Measurements from ENCODE around the gene AR.
"Not testable (repeated sequence)": the region's sequence is repeated elsewhere in the genome, so short reads cannot be mapped to it uniquely, and the experiment has no call there.

The AR gene

DNA sequence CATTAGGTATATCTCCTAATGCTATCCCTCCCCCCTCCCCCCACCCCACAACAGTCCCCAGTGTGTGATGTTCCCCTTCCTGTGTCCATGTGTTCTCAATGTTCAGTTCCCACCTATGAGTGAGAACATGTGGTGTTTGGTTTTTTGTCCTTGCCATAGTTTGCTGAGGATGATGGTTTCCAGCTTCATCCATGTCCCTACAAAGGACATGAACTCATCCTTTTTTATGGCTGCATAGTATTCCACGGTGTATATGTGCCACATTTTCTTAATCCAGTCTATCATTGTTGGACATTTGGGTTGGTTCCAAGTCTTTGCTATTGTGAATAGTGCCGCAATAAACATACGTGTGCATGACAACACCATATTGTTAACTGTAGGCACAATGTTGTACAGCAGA is 93.5 kb downstream of the AR start:
- DNase-seq = not testable (repeated sequence)

DNA sequence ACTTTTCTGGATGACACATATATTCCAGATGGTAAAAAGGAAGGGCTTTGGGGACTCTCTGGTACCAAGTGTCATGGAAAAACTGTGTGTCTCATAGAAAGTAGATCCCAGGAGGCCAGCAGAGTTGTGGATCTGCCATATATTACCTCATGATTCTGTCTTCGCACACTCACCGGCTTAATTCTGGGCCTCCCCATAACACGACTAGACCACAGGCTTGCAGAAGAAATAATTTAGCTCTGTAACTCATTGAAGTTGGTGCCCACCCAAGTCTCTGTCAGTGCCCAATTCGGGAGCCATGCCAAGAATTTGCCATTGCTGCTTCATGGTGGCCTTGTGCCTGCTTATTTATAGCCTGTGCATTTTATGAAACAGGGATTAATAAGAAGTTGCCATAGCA is 104.5 kb downstream of the AR start:
- no peak for DNase-seq

DNA sequence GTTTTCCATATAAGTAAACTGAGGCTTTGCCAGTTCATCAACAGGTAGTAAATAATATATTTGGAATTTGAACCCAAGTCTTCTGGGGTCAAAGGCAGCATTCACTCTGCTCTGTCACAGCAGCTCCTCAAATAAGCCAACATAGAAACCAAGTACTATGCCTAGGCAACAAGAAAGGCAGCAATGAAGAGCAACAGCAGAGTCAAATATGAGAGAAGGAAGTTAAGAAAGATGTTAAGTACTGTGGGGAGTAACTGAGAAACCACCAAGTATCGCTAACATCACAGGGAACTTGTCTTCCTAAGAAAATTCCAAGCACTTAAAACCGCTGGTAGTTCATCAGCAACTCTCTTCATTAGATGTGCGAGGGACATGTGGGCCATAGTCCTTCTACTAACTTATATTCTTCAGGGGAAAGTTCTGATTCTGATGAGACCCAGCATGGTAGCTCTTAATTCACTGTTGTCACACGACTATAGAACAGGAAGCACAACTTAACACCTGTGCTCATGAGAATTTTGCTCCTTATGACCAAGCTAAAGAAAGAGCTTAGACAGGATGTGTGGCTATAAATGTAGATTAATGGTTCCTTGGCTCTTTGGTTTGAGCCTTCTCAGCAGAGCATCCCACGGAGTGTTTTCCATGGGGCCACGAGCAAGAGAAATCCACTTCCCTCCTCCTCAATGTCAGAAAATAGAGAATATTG is 107.8 kb downstream of the AR start:
- no peak for DNase-seq

DNA sequence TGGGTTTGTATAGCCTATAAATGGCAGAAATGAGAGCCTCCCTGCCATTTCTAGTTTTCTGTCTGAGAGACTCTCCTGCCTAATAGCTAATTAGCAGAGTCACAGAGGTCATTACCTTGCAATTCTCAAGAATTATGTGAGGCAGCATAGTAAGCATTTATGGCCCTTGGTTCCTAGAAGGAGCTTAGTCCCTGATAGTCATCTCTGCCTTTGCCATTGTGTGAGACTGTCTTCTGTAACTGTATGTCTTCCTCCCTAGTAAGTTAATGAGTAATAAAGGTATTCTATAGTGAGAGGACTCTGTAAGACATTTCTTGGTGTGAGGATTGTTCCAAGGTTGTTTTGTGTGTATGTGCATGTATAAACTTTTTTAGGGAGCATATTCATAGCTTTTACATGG is 108.7 kb downstream of the AR start:
- DNase-seq = no peak

DNA sequence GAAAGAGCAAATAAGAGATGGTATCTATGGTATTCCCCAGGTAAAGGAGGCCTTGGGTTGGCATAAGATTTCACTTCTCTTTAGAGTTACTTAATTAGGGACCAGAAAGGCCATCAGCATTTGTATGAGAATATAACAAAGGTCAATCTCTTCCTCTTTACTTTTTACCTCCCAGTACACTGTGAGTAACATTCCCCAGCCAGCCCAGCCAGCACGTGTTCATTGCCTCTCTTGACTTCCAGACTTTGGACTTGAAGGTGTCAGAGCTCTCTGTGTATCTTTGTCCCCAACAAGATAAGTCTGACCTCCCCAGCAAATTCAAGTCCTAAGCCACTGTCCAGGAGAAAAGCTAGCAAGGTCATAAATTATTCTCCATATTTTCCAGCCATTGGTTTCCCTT is 110.5 kb downstream of the AR start:
- no peak for DNase-seq

DNA sequence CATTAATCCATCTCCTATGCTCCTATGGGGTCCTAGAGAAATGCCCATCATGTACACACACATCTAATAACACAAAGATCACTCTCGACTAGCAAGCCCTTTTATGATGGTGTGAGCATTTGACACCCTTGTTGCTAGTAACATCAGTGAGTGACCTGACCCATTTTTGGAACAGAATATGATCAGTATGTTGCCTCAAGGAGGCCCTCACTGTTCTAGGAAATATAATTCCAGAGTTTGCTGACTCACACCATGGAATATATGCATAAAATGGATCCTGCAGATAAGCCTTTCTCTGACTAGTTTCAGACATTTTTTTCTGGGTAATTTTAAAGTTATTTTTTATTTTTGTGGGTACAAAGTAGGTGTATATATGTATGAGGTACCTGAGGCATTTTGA is 121.8 kb downstream of the AR start:
- no peak for DNase-seq

DNA sequence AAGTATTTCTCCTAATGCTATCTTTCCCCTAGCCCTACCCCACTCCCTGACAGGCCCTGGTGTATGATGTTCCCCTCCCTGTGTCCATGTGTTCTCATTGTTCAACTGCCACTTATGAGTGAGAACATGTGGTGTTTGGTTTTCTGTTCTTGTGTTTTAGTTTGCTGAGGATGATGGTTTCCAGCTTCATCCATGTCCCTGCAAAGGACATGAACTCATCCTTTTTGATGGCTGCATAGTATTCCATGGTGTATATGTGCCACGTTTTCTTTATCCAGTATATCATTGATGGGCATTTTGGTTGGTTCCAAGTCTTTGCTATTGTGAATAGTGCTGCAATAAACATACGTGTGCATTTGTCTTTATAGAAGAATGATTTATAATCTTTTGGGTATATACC is 126.9 kb downstream of the AR start:
- not testable (repeated sequence) for DNase-seq

DNA sequence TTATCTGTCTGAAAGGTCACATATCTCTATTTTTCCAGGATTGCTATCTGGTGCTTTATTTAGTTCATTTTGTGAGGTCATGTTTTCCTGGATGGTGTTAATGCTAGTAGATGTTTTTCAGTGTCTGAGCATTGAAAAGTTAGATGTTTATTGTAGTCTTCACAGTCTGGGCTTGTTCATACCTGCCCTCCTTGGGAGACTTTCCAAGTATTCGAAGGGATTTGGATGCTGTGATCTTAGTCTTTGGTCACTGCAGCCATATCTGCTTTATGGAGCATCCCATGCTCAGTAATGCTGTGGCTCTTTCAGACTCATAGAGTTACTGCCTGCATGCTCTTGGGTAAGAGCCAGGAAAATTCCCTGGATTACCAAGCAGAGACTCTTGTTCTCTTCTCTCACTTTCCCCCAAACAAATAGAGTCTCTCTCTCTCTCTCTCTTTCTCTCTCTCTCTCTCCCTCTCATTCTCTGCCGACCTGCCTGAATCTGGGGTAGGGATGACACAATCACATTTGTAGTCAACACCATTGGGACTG is 130.0 kb downstream of the AR start:
- DNase-seq = no peak

DNA sequence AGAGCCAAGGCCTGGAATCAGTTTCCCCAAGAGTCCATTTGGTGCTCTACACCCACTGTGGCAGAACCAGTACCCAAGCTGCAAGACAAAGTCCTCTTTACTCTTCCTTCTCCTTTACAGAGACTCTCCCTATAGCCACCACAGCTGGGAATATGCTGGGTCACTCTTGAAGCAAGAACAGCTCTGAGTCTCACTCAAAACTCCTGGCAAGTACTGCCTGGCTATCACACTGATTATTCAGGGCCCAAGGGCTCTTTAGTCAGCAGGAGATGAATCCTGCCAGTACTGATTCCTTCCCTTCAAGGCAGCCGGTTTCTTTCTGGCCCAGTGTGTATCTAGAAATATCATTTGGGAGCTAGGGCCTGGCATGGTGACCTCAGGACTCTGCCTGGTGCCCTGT is 130.9 kb downstream of the AR start:
- no peak for DNase-seq

DNA sequence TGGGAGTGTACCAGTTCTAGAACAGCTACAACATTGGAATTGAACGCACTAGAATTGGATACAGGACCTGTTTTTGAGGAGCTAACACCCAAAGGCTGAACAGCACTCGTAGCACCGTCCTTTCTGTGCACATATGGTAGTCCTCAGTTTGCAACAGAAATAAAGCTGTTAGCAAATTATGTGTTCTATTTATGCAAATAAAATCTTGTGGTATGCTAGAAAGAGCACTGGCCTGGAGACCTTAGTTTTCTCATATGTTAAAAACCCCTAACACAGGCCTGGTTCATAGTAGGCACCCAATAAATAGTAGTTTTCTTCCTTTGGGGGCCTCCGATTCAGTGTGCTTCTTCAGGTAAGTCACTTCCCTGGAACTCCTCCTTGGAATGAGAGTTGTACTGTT is 140.3 kb downstream of the AR start:
- DNase-seq = no peak

DNA sequence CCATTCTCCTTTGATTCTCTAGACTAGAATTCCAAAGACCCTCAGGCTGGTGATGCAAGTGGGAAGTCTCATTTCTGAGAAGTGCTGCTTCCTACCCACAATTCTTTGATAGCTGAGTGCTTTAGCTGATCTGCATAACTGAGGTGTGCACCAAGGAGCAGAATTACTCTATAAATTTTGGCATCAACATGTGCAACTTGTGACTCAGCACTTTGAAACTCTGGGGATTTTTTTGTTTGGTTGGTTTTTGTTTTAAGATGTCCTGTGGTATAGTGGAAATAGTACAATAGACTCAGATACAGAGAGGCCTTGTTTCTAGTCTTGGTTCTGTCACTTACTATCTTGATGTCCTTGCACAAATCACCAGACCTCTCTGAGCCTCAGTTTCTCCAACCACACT is 148.4 kb downstream of the AR start:
- DNase-seq = no peak

DNA sequence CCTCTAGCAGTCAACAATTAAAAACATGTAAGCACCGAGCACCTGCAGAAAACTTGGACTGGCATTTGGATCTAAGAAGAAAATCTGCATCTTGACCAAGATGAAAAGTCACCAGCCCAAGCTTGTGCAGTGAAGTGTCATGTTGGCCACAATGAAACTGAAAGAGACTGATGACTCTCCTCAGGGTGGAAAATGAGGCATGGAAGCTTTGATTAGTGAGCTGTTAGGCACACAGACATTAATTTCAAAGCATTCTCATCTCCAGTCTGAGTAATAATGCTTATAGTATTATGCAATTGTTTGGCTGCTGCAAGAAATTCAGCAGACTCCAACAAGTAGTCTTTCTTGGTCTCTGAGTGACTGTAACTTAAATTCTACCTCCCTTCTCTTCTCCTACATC is 150.1 kb downstream of the AR start:
- DNase-seq = no peak

DNA sequence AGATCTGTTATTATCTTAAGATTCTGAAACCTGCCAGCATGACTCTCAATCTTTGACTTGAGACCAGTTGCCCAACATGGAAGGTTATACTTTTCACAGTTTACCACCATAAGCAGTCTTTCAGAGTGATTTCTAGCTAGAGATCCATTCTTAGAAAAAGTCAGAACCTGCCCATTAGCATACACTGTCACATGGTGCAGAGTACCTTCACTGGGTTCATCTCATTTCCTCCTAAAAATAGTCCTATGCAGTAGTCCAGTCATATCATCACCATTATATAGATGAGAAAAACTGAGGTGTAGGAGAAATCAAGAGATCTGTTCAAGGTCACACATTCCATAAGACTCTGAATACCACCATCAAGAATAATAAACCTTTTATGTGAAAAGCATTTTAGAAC is 153.6 kb downstream of the AR start:
- DNase-seq = no peak

DNA sequence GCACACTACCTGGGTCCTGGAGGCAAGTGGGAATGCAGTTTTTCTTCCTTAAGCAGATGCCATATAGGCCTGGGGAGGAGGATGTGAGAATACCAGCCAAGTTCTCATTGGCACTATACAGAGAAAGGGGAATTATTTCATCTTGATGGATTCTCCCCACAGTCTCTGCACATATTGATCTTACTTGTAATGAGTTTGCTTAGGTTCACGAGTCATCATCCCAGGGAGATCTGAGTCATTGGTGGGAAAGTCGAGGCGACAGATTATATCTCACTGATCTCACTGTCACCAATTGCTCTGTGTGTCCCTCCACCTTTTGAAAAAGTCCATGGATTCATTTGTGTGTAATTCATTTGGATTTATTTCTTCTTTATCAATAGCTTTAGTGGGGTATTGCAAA is 156.8 kb downstream of the AR start:
- no peak for DNase-seq

DNA sequence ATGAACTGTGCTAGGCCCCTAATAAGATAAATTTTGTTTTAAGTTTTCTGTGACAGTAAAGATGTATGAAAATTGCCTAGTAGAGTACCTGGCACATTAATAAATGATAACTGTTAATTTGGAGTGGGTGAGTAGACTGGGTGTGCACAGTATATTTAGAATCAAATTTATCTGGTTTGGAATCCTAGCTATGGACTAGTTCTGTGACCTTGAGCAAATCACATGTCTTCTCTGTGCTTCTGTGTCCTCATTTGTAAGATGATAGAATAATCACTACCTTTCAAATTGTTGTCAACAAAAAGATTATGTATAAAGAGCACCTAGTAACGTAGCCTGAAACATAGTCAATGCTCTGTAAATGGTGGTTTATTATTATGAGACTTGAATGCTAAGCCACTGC is 170.2 kb downstream of the AR start:
- DNase-seq = no peak

DNA sequence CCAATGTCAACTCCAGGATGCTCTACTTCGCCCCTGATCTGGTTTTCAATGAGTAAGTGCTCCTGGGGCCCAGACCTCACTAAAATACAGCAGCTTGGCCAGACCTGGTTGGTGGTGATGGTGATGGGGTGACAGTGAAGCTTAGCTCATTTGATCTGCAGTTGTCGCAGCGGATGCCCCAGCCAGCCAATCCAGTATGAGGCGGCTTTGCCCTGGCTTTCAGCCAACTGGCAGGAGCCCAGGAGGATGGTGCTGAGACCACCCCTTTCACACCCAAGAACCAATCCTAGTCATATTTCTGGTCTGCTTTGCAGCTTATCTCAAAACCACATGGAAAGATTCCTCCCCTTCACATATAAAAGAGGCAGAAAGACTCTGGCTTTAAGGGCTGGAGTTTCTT is 173.8 kb downstream of the AR start:
- no peak for DNase-seq

DNA sequence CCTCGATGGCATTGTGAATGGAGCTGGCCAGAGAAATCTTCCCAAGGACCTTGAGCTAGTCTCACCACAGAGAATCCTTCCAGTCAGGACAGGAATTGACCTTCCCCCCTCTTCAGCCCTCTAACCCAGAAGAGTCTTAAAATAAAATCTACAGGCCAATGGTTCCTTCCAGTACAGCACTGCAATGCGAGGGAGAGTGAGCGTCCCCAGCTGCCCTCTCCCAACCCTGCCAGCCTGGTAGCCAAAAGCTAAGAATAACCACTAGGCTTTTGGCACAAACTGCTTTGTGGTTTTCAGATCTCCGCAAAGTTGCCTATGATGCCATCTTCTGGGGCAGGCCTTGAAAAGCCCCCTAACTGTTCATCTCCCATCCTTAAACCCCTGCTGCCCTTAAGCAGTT is 175.1 kb downstream of the AR start:
- DNase-seq = no peak

DNA sequence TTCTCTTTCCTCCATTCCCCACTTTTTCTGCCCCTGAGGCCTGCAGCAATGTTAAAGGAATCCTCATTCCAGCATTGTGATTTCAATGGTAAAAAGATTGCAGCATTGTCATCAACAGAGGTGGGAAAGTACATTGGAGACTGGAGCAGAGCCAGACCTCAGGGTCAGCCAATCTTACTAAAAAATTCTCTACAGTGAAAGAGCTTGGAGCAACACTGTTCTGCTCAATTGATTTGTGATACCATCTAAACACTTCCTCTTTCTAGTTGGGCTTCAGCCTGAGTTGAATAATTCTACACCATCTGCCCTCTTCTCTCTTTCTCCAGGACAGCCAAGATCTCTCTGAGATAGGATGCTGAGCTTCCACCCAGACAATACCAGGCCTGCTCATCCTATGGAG is 176.5 kb downstream of the AR start:
- no peak for DNase-seq

DNA sequence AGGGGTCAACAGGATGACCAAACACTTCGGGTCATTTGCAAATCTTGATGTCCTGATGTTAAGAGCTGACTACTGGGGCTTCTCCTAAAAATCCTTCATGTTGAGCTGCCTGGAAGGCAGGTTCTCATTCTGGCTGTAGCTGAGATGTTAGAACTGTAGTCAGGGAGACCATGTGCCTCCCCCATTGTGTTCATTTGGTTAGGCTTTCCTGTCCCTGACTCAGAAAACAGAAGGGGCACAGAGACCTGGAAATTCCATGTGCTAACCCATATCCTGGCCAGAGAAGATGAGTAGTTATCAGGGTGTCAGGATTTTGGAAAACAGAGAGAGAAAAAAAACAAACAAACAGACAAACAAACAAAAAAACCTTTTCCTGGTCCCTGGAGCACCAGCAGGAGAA is 177.5 kb downstream of the AR start:
- no peak for DNase-seq

DNA sequence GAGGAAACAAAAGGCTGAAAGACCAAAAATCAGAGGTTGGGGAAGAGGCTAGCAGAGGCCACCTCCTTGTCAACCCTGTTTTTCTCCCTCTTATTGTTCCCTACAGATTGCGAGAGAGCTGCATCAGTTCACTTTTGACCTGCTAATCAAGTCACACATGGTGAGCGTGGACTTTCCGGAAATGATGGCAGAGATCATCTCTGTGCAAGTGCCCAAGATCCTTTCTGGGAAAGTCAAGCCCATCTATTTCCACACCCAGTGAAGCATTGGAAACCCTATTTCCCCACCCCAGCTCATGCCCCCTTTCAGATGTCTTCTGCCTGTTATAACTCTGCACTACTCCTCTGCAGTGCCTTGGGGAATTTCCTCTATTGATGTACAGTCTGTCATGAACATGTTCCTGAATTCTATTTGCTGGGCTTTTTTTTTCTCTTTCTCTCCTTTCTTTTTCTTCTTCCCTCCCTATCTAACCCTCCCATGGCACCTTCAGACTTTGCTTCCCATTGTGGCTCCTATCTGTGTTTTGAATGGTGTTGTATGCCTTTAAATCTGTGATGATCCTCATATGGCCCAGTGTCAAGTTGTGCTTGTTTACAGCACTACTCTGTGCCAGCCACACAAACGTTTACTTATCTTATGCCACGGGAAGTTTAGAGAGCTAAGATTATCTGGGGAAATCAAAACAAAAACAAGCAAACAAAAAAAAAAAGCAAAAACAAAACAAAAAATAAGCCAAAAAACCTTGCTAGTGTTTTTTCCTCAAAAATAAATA is 179.9 kb downstream of the AR start:
- no peak for DNase-seq

DNA sequence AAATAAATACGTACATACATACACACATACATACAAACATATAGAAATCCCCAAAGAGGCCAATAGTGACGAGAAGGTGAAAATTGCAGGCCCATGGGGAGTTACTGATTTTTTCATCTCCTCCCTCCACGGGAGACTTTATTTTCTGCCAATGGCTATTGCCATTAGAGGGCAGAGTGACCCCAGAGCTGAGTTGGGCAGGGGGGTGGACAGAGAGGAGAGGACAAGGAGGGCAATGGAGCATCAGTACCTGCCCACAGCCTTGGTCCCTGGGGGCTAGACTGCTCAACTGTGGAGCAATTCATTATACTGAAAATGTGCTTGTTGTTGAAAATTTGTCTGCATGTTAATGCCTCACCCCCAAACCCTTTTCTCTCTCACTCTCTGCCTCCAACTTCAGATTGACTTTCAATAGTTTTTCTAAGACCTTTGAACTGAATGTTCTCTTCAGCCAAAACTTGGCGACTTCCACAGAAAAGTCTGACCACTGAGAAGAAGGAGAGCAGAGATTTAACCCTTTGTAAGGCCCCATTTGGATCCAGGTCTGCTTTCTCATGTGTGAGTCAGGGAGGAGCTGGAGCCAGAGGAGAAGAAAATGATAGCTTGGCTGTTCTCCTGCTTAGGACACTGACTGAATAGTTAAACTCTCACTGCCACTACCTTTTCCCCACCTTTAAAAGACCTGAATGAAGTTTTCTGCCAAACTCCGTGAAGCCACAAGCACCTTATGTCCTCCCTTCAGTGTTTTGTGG is 180.7 kb downstream of the AR start:
- DNase-seq = no peak

DNA sequence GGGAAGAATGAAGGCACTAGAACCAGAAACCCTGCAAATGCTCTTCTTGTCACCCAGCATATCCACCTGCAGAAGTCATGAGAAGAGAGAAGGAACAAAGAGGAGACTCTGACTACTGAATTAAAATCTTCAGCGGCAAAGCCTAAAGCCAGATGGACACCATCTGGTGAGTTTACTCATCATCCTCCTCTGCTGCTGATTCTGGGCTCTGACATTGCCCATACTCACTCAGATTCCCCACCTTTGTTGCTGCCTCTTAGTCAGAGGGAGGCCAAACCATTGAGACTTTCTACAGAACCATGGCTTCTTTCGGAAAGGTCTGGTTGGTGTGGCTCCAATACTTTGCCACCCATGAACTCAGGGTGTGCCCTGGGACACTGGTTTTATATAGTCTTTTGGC is 181.7 kb downstream of the AR start:
- no peak for DNase-seq

DNA sequence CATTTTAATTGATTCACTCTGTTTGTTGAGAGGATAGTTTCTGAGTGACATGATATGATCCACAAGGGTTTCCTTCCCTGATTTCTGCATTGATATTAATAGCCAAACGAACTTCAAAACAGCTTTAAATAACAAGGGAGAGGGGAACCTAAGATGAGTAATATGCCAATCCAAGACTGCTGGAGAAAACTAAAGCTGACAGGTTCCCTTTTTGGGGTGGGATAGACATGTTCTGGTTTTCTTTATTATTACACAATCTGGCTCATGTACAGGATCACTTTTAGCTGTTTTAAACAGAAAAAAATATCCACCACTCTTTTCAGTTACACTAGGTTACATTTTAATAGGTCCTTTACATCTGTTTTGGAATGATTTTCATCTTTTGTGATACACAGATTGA is 182.2 kb downstream of the AR start:
- no peak for DNase-seq

DNA sequence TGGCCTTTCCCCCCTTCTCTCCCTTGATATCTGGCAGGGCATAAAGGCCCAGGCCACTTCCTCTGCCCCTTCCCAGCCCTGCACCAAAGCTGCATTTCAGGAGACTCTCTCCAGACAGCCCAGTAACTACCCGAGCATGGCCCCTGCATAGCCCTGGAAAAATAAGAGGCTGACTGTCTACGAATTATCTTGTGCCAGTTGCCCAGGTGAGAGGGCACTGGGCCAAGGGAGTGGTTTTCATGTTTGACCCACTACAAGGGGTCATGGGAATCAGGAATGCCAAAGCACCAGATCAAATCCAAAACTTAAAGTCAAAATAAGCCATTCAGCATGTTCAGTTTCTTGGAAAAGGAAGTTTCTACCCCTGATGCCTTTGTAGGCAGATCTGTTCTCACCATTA is 183.8 kb downstream of the AR start:
- DNase-seq = no peak
